GM23338 (cell line): Measurements from ENCODE around the gene RHBDL3. TPM values are rescaled to one million over a fixed set of nuclear protein-coding genes. Genes with fewer than 3 reads are reported as not detected.
A peak's percentile ranks its signal among the peaks of the same experiment; 100 is the strongest.

Source experiments
- ATAC-seq: fragments of 200-7000 bp; cut with Tn5 transposase; 3 replicates; pipeline ENCODE4 v1.9.1; 2020
- DNase-seq: peaks from one replicate; pipeline ENCODE4 v3.0.0-alpha.2; 2015; ENCODE audit warnings: low spot score
- H2AFZ ChIP-seq: fragments of 200-600 bp; sonication (generic); 2 replicates; pipeline ENCODE4 v1.8.0; 2016; ENCODE audit warnings: antibody characterized with exemption, mild to moderate bottlenecking, moderate library complexity
- H3F3A ChIP-seq: fragments of 200-600 bp; sonication (generic); replicated peaks from 2 replicates; pipeline ENCODE4 v1.8.0; 2017; ENCODE audit warnings: antibody characterized with exemption, mixed run types, low read depth
- H3K27ac ChIP-seq: fragments of 200-600 bp; sonication (generic); 2 replicates; pipeline ENCODE4 v1.6.1; 2016; ENCODE audit warnings: low read depth
- H3K27me3 ChIP-seq: fragments of 200-600 bp; sonication (generic); 2 replicates; pipeline ENCODE4 v1.8.0; 2016; ENCODE audit warnings: mild to moderate bottlenecking, mixed run types, moderate library complexity; ENCODE audit not compliant: insufficient read depth
- H3K36me3 ChIP-seq: fragments of 200-600 bp; sonication (generic); 2 replicates; pipeline ENCODE4 v1.8.0; 2016; ENCODE audit warnings: mild to moderate bottlenecking; ENCODE audit not compliant: insufficient read depth
- H3K4me1 ChIP-seq: fragments of 200-600 bp; sonication (generic); 2 replicates; pipeline ENCODE4 v1.8.0; 2016; ENCODE audit warnings: mild to moderate bottlenecking, moderate library complexity; ENCODE audit not compliant: insufficient read depth
- H3K4me2 ChIP-seq: fragments of 200-600 bp; sonication (generic); 2 replicates; pipeline ENCODE4 v1.7.1; 2017; ENCODE audit warnings: mixed run types
- H3K4me3 ChIP-seq: fragments of 200-600 bp; sonication (generic); 2 replicates; pipeline ENCODE4 v1.6.1; 2016; ENCODE audit warnings: mixed run types
- H3K79me2 ChIP-seq: fragments of 200-600 bp; sonication (generic); replicated peaks from 2 replicates; pipeline ENCODE4 v1.8.0; 2017; ENCODE audit warnings: mild to moderate bottlenecking; ENCODE audit not compliant: insufficient read depth
- H3K9me2 ChIP-seq: fragments of 200-600 bp; sonication (generic); 2 replicates; pipeline ENCODE4 v1.8.0; 2017; ENCODE audit not compliant: insufficient read depth
- H4K20me1 ChIP-seq: fragments of 200-600 bp; sonication (generic); replicated peaks from 2 replicates; pipeline ENCODE4 v1.8.0; 2017; ENCODE audit warnings: mild to moderate bottlenecking; ENCODE audit not compliant: insufficient read depth
- H3K27ac Mint-ChIP-seq: 2 replicates; pipeline ENCODE4 v1.8.0; 2020; ENCODE audit warnings: inconsistent platforms, mild to moderate bottlenecking, moderate library complexity, mixed read lengths
- H3K27me3 Mint-ChIP-seq: 3 replicates; pipeline ENCODE4 v1.8.0; 2022; ENCODE audit warnings: low read depth, mild to moderate bottlenecking, moderate library complexity, mixed read lengths, inconsistent platforms; ENCODE audit not compliant: insufficient read depth, poor library complexity
- H3K36me3 Mint-ChIP-seq: 3 replicates; pipeline ENCODE4 v1.8.0; 2021; ENCODE audit warnings: low read depth, mild to moderate bottlenecking, inconsistent platforms, moderate library complexity, mixed read lengths
- H3K4me1 Mint-ChIP-seq: 3 replicates; pipeline ENCODE4 v1.8.0; 2020; ENCODE audit warnings: mild to moderate bottlenecking, inconsistent platforms, mixed read lengths
- H3K4me3 Mint-ChIP-seq: 3 replicates; pipeline ENCODE4 v1.8.0; 2021; ENCODE audit warnings: moderate library complexity, mild to moderate bottlenecking, inconsistent platforms, mixed read lengths
- H3K9me3 Mint-ChIP-seq: 3 replicates; pipeline ENCODE4 v1.8.0; 2020; ENCODE audit warnings: moderate library complexity, mild to moderate bottlenecking, inconsistent platforms, mixed read lengths
- CREB1 ChIP-seq: fragments of 250-450 bp; sonication (Bioruptor Pico); IDR thresholded peaks from 2 replicates; pipeline ENCODE4 v1.5.0; 2020; ENCODE audit warnings: low read depth, mild to moderate bottlenecking, moderate library complexity
- CTCF ChIP-seq, 2 experiments: fragments of 200-600 bp in 1 of 2; sonication (generic) in 1 of 2; conservative IDR thresholded peaks; 2 replicates each; pipeline versions ENCODE4 v1.5.1 to v1.6.1; 2016 to 2017; ENCODE audit warnings: antibody characterized with exemption in 2 of 2, low read depth in 2 of 2, mild to moderate bottlenecking in 2 of 2, moderate library complexity in 1 of 2
- ETS1 ChIP-seq: IDR thresholded peaks from 2 replicates; pipeline ENCODE4 v1.6.1; 2016; ENCODE audit warnings: antibody characterized with exemption
- EZH2 ChIP-seq: fragments of 200-600 bp; sonication (generic); IDR thresholded peaks from one replicate; pipeline ENCODE4 v1.8.0; 2017; ENCODE audit warnings: antibody characterized with exemption, mild to moderate bottlenecking, low read depth; ENCODE audit not compliant: unreplicated experiment
- EZH2phosphoT487 ChIP-seq: fragments of 200-600 bp; sonication (generic); IDR thresholded peaks from one replicate; pipeline ENCODE4 v1.8.1; 2018; ENCODE audit warnings: antibody characterized with exemption; ENCODE audit not compliant: unreplicated experiment
- JUNB ChIP-seq: IDR thresholded peaks from one replicate; pipeline ENCODE4 v1.6.1; 2016; ENCODE audit warnings: antibody characterized with exemption; ENCODE audit not compliant: unreplicated experiment
- NANOG ChIP-seq: IDR thresholded peaks from 2 replicates; pipeline ENCODE4 v1.6.1; 2016; ENCODE audit warnings: antibody characterized with exemption, borderline replicate concordance
- POLR2AphosphoS5 ChIP-seq: IDR thresholded peaks from 2 replicates; pipeline ENCODE4 v1.6.1; 2016; ENCODE audit warnings: antibody characterized with exemption, low read depth
- REST ChIP-seq: IDR thresholded peaks from one replicate; pipeline ENCODE4 v1.6.1; 2018; ENCODE audit warnings: antibody characterized with exemption; ENCODE audit not compliant: unreplicated experiment
- STAT1 ChIP-seq: IDR thresholded peaks from one replicate; pipeline ENCODE4 v1.6.1; 2016; ENCODE audit warnings: antibody characterized with exemption; ENCODE audit not compliant: unreplicated experiment
- ZNF114 ChIP-seq: fragments of 250-450 bp; sonication (Bioruptor Pico); IDR thresholded peaks from 2 replicates; pipeline ENCODE4 v1.5.0; 2020; ENCODE audit warnings: mild to moderate bottlenecking, moderate library complexity
- ZNF331 ChIP-seq: fragments of 250-450 bp; sonication (Bioruptor Pico); IDR thresholded peaks from 2 replicates; pipeline ENCODE4 v1.5.0; 2020; ENCODE audit warnings: low read depth, mild to moderate bottlenecking, moderate library complexity
- polyA plus RNA-seq: library from polyadenylated mRNA; unstranded; fragments of >200 nt; fragmentation: Nextera tagmentation; extraction: Ambion mirVana; gene quantifications from 2 replicates; pipeline ENCODE4 v1.2.1, GENCODE V29; 2016
- total RNA-seq: library from RNA; depleted of rRNA; stranded (reverse); fragments of >200 nt; shearing (Covaris generic); gene quantifications from 2 replicates; pipeline ENCODE4 v1.2.3, GENCODE V29; 2014

The RHBDL3 gene
- total and polyA plus RNA-seq, 2 experiments from 2014 or later = 2.3 to 8.1 TPM

- TF ChIP-seq CTCF (conservative IDR thresholded peaks at IDR 0.05; ENCODE audit: low read depth in 2 of 2) = no peak
- TF ChIP-seq REST = no peak
- TF ChIP-seq POLR2AphosphoS5 = 0 out of 2 replicates have a peak, but pooled peaks have one; percentile 22
- no peak for TF ChIP-seq STAT1
- TF ChIP-seq ZNF114 (CRISPR knock-in tag) = no peak
These were observed 37.4 kb downstream of the RHBDL3 start (continued) for GRCh38 chr17:32302860-32303649.

GRCh38 chr17:32303781-32304288, 38.2 kb downstream of the RHBDL3 start:
- peak overlapping the region; percentile 1; the same call in 1 of the 3 replicates for H3K4me3 Mint-ChIP-seq
- TF ChIP-seq EZH2 = no peak
- TF ChIP-seq NANOG = no peak
- TF ChIP-seq ZNF331 (CRISPR knock-in tag) = no peak
- no peak for TF ChIP-seq JUNB
- no peak for TF ChIP-seq REST
- no peak; the same call in 1 of the 2 replicates for TF ChIP-seq CREB1 (CRISPR knock-in tag)
- no peak for TF ChIP-seq POLR2AphosphoS5
- no peak for TF ChIP-seq EZH2phosphoT487
- TF ChIP-seq ZNF114 (CRISPR knock-in tag) = no peak
- no peak for TF ChIP-seq ETS1
- H3K36me3 Mint-ChIP-seq = peaks cover 3% of the 10 kb centered on the region; the same call in 2 of the 3 replicates
- Histone ChIP-seq H3F3A (peaks cover 7% of the 10 kb centered on the region; the same call in 1 of the 2 replicates), H3K4me2 (peak overlapping the region; percentile 24), H3K4me3 (peak overlapping the region; percentile 12; the same call in 1 of the 2 replicates), H3K36me3 (no peaks in the 10 kb centered on the region), H3K79me2 (no peaks in the 10 kb centered on the region), H3K27ac (peak overlapping the region; percentile 59), H2AFZ (no peak overlapping the region), H3K27me3 (no peaks in the 10 kb centered on the region), H4K20me1 (no peaks in the 10 kb centered on the region), H3K4me1 (peaks cover 56% of the 10 kb centered on the region), H3K9me2 (no peaks in the 10 kb centered on the region)
- peaks cover 51% of the 10 kb centered on the region for H3K4me1 Mint-ChIP-seq
- H3K9me3 Mint-ChIP-seq = no peaks in the 10 kb centered on the region
- DNase-seq (no peak), ATAC-seq (peak; percentile 13)
- H3K27ac Mint-ChIP-seq = peak overlapping the region; percentile 96
- peaks cover 20% of the 10 kb centered on the region for H3K27me3 Mint-ChIP-seq
